K562 (cell line): Measurements from ENCODE around the gene OR2V2. TPM values are rescaled to one million over a fixed set of nuclear protein-coding genes. Genes with fewer than 3 reads are reported as not detected.

Experiments used
- ATAC-seq: fragments of 200-7000 bp; cut with Tn5 transposase; 3 replicates; pipeline ENCODE4 v1.9.1; 2020; ENCODE audit warnings: moderate library complexity
- BruUV-seq: library from RNA; stranded (reverse); fragments of 400-500 nt; replicated peaks from 2 replicates; lab custom pipeline; 2021; lab: Mats Ljungman, UMichigan
- CTCF ChIA-PET: fragments of 300-600 bp; formaldehyde crosslinking; extraction: SDS; loops from one replicate; lab custom pipeline; 2021; ENCODE audit warnings: low intra/inter-chr PET ratio; lab: Yijun Ruan, JAX
- POLR2A ChIA-PET: fragments of 300-600, 350-650 bp; sonication (Branson Sonifier 250); formaldehyde crosslinking; extraction: SDS; loops from one replicate; lab custom pipeline; 2021; ENCODE audit warnings: antibody characterized with exemption, inconsistent platforms; lab: Yijun Ruan, JAX
- DNase-seq, 4 experiments: peaks; one replicate each; pipeline versions ENCODE4 v3.0.0 to v3.0.0-alpha.2; 2011 to 2018; ENCODE audit warnings: low spot score in 3 of 4, mixed read lengths in 3 of 4; ENCODE audit errors: extremely low read depth in 1 of 4
- FAIRE-seq: peaks from 2 replicates; lab custom pipeline; 2011; peaks lifted over from hg19 to GRCh38; lab: Jason Lieb, UNC
- H2AFZ ChIP-seq: 2 replicates; pipeline ENCODE4 v1.6.0; 2011; ENCODE audit warnings: low read depth, low read length, control low read depth, inconsistent platforms
- H3K27ac ChIP-seq: fragments of 200-600 bp; 3 replicates; pipeline ENCODE4 v1.8.0; 2011; ENCODE audit warnings: low read depth, mild to moderate bottlenecking, control low read depth, inconsistent platforms, low read length, moderate library complexity, mixed read lengths; ENCODE audit errors: extremely low read depth
- H3K27me3 ChIP-seq, 2 experiments: fragments of 300-600 bp in 1 of 2; 2 replicates in 1 of 2; 3 replicates in 1 of 2; pipeline versions ENCODE4 v1.6.0 to v1.8.0; 2011; ENCODE audit warnings: inconsistent platforms in 2 of 2, low read length in 2 of 2, mild to moderate bottlenecking in 1 of 2, mixed read lengths in 1 of 2, moderate library complexity in 1 of 2; ENCODE audit not compliant: control insufficient read depth in 2 of 2, insufficient read depth in 2 of 2
- H3K36me3 ChIP-seq: fragments of 300-600 bp; 3 replicates; pipeline ENCODE4 v1.8.0; 2011; ENCODE audit warnings: mild to moderate bottlenecking, low read length, inconsistent platforms; ENCODE audit not compliant: control insufficient read depth, insufficient read depth
- H3K4me1 ChIP-seq, 2 experiments: fragments of 200-600 bp in 1 of 2; replicated peaks in 1 of 2; 2 replicates in 1 of 2; 3 replicates in 1 of 2; pipeline versions ENCODE4 v1.5.1 to v1.8.0; 2011; ENCODE audit warnings: inconsistent platforms in 2 of 2, low read length in 2 of 2, mild to moderate bottlenecking in 1 of 2, mixed read lengths in 1 of 2, moderate library complexity in 1 of 2; ENCODE audit not compliant: control insufficient read depth in 2 of 2, insufficient read depth in 2 of 2
- H3K4me2 ChIP-seq: 2 replicates; pipeline ENCODE4 v1.6.1; 2011; ENCODE audit warnings: low read length, control low read depth, inconsistent platforms, mixed read lengths; ENCODE audit not compliant: insufficient read depth
- H3K4me3 ChIP-seq: fragments of 200-600 bp; sonication (generic), shearing (Covaris generic); 2 replicates; pipeline ENCODE4 v1.5.1; 2016; ENCODE audit warnings: control low read depth, inconsistent platforms
- H3K79me2 ChIP-seq: fragments of 200-600 bp; 3 replicates; pipeline ENCODE4 v1.8.0; 2011; ENCODE audit warnings: low read length, inconsistent platforms; ENCODE audit not compliant: control insufficient read depth, insufficient read depth
- H3K9ac ChIP-seq, 2 experiments: 2 replicates each; pipeline versions ENCODE4 v1.6.0 to v1.6.1; 2011; ENCODE audit warnings: low read depth in 2 of 2, low read length in 2 of 2, control low read depth in 1 of 2, inconsistent platforms in 1 of 2, mild to moderate bottlenecking in 1 of 2, mixed read lengths in 1 of 2; ENCODE audit not compliant: insufficient read depth in 1 of 2
- H3K9me1 ChIP-seq: one replicate; pipeline ENCODE4 v1.6.0; 2011; ENCODE audit warnings: inconsistent platforms, mild to moderate bottlenecking, low read length, moderate library complexity; ENCODE audit not compliant: control insufficient read depth, insufficient read depth
- H3K9me3 ChIP-seq: replicated peaks from 2 replicates; pipeline ENCODE4 v1.5.1; 2011; ENCODE audit warnings: low read depth, low read length, inconsistent platforms; ENCODE audit not compliant: control insufficient read depth, insufficient read depth
- H4K20me1 ChIP-seq: replicated peaks from 2 replicates; pipeline ENCODE4 v1.6.1; 2011; ENCODE audit warnings: low read length, inconsistent platforms, mixed read lengths; ENCODE audit not compliant: control insufficient read depth, insufficient read depth
- AFF1 ChIP-seq, 2 experiments: fragments of 450-650 bp; IDR thresholded peaks; 2 replicates each; pipeline ENCODE4 v1.6.1; 2018; ENCODE audit warnings: mild to moderate bottlenecking in 2 of 2, low read depth in 1 of 2; ENCODE audit not compliant: partially characterized antibody in 2 of 2
- CBX8 ChIP-seq: fragments of 200-600 bp; sonication (generic); IDR thresholded peaks from 2 replicates; pipeline ENCODE4 v1.6.1; 2012; ENCODE audit warnings: borderline replicate concordance, mixed run types, low read depth, mild to moderate bottlenecking, moderate library complexity, mixed read lengths, low read length, control low read depth, inconsistent platforms; ENCODE audit not compliant: poor library complexity, severe bottlenecking; ENCODE audit errors: extremely low read depth
- FOSL1 ChIP-seq: fragments of 200-800 bp; sonication (Bioruptor generic); conservative IDR thresholded peaks from 2 replicates; pipeline ENCODE4 v1.6.1; 2016; ENCODE audit warnings: missing genetic modification characterization, missing compliant biosample characterization
- RFX1 ChIP-seq: fragments of 450-650 bp; IDR thresholded peaks from 2 replicates; pipeline ENCODE4 v1.6.1; 2016; ENCODE audit warnings: mild to moderate bottlenecking, moderate library complexity
- SMC3 ChIP-seq: conservative IDR thresholded peaks from 2 replicates; pipeline ENCODE4 v1.6.1; 2011; ENCODE audit warnings: low read depth, low read length, improper control_type of control experiment; ENCODE audit not compliant: insufficient read depth
- SPI1 ChIP-seq: IDR thresholded peaks from 2 replicates; pipeline ENCODE4 v1.6.1; 2011; ENCODE audit warnings: low read depth, low read length, control low read depth, borderline replicate concordance
- TFAP4 ChIP-seq: sonication (generic); formaldehyde crosslinking; IDR thresholded peaks from 2 replicates; pipeline ENCODE4 v1.8.0; 2022; ENCODE audit warnings: missing genetic modification reagents, mild to moderate bottlenecking, moderate library complexity, borderline replicate concordance
- ZNF518B ChIP-seq: fragments of 250-450 bp; sonication (Bioruptor Pico); IDR thresholded peaks from 2 replicates; pipeline ENCODE4 v1.5.0; 2021; ENCODE audit warnings: mild to moderate bottlenecking, moderate library complexity
- WGBS: fragments of 100-300 bp; shearing (Covaris generic); methylation state at CpG from one replicate; pipeline ENCODE4 v1.1.6; 2016; ENCODE audit warnings: low coverage, mixed read lengths; ENCODE audit not compliant: insufficient coverage; ENCODE audit errors: missing lambda C conversion rate; 5-methylcytosine and 5-hydroxymethylcytosine counted together
- in situ Hi-C: fragments of 300-500 bp; cut with MboI; formaldehyde crosslinking; loops from 4 replicates; pipeline ENCODE4 v1.15.0; 2018; ENCODE audit warnings: inconsistent platforms, mixed read lengths
- intact Hi-C: fragments of 100-400 bp; cut with micrococcal nuclease; formaldehyde crosslinking; loops from 2 replicates; pipeline ENCODE4 v1.14.2; 2022
- polyA plus RNA-seq, 8 experiments: library from polyadenylated mRNA; depleted of rRNA in 4 of 8; stranded (reverse) in 5 of 8; unstranded in 3 of 8; fragments of >200 nt; fragmentation: Nextera tagmentation in 2 of 8; fragmentation: Illumina TruSeq in 1 of 8; extraction: Ambion mirVana in 2 of 8; extraction: Trizol in 1 of 8; gene quantifications; 2 replicates each; pipeline versions ENCODE4 v1.2.1 to v1.2.3, GENCODE V29; 2011 to 2014; ENCODE audit warnings: inconsistent platforms in 1 of 8, missing spikeins in 1 of 8
- total RNA-seq, 7 experiments: library from RNA; depleted of rRNA in 6 of 7; stranded (reverse); fragments of >200 nt in 6 of 7; fragmentation: Illumina TruSeq in 2 of 7; extraction: Trizol in 2 of 7; gene quantifications; 2 replicates each; pipeline versions ENCODE4 v1.2.1 to v1.2.3, GENCODE V29; 2011 to 2021; ENCODE audit warnings: low replicate concordance in 1 of 7

The OR2V2 gene
- total and polyA plus RNA-seq, 9 of the 15 experiments (the other 6 are each of a cell fraction or from before 2014, with no cell fraction given) = 0.01 TPM; not detected in 8

- intact Hi-C loops = no loop called here
- POLR2A ChIA-PET = interaction anchor here (0.6 to 1.5 kb wide), 3 partner anchors 10 to 29 kb away, joined by 3 to 4 read pairs (median 3); no protein-coding TSS in a partner anchor
- in situ Hi-C loops = no loop called here
- no peaks in the 10 kb centered on the region for H3K9me1 ChIP-seq
- H3K79me2 ChIP-seq = no peaks in the 10 kb centered on the region
- H3K4me3 ChIP-seq = no peak overlapping the region
- H3K9ac ChIP-seq = peak overlapping the region in 1 of 2 experiments; percentile 32; a peak in 1 of 4 replicates
- H2AFZ ChIP-seq = peak overlapping the region; percentile 74
- H3K27ac ChIP-seq = no peak overlapping the region
- peak in 2 of 4 experiments; percentile 54 to 58 for DNase-seq
- 0 out of 2 replicates have a peak overlapping the region, but pooled peaks have one; percentile 23 for H3K4me2 ChIP-seq
- no peaks in the 10 kb centered on the region for H3K27me3 ChIP-seq
- CTCF ChIA-PET = interaction anchor here (0.8 to 1.0 kb wide), 2 partner anchors 37 to 46 kb away, joined by 3 to 4 read pairs; no protein-coding TSS in a partner anchor
- peak; percentile 92 for ATAC-seq
- H4K20me1 ChIP-seq = no peaks in the 10 kb centered on the region
- BruUV-seq = no TSS peak
- no peaks in the 10 kb centered on the region for H3K9me3 ChIP-seq
- peaks cover 3 to 6% of the 10 kb centered on the region in 2 experiments; a peak in 4 of 5 replicates for H3K4me1 ChIP-seq
- peak; percentile 74 for FAIRE-seq
- no peaks in the 10 kb centered on the region for H3K36me3 ChIP-seq
- 46% methylated on average over 24 of the region's 28 CpGs for WGBS
- TF ChIP-seq SPI1 (peak; percentile 88), FOSL1 (tag) (no peak), ZNF518B (CRISPR knock-in tag) (no peak), AFF1 (IDR thresholded peaks at IDR 0.05; ENCODE audit: low read depth in 1 of 2, partially characterized antibody in 2 of 2) (peak in 1 of 2 experiments; percentile 72), SMC3 (0 out of 2 replicates have a peak, but pooled peaks have one; percentile 10), CBX8 (no peak), TFAP4 (CRISPR knock-in tag) (peak; percentile 34; the same call in 1 of the 2 replicates), RFX1 (0 out of 2 replicates have a peak, but pooled peaks have one; percentile 20)
These were observed 25.5 kb upstream of the OR2V2 start for GRCh38 chr5:181121675-181122561.
